OCI-LY1 (cell line): ENCODE measurements around the gene AMER3.

ENCODE experiments used
- H2AFZ ChIP-seq: fragments of 200-600 bp; sonication (generic), shearing (Covaris generic); 2 replicates; pipeline ENCODE4 v1.6.0; 2014; ENCODE audit warnings: antibody characterized with exemption, mild to moderate bottlenecking, low read length
- H3F3A ChIP-seq: fragments of 200-600 bp; sonication (generic), shearing (Covaris generic); 2 replicates; pipeline ENCODE4 v1.6.0; 2014; ENCODE audit warnings: mild to moderate bottlenecking, antibody characterized with exemption, low read length, moderate library complexity; ENCODE audit not compliant: insufficient read depth
- H3K27ac ChIP-seq: fragments of 200-600 bp; sonication (generic); 2 replicates; pipeline ENCODE4 v1.5.1; 2014; ENCODE audit warnings: low read length, mixed run types, mild to moderate bottlenecking, low read depth; ENCODE audit not compliant: poor library complexity, severe bottlenecking
- H3K27me3 ChIP-seq: fragments of 200-600 bp; sonication (generic); 2 replicates; pipeline ENCODE4 v1.6.0; 2014; ENCODE audit warnings: antibody characterized with exemption, mild to moderate bottlenecking, low read length, moderate library complexity; ENCODE audit not compliant: insufficient read depth
- H3K36me3 ChIP-seq: fragments of 200-600 bp; sonication (generic); 2 replicates; pipeline ENCODE4 v1.6.1; 2014; ENCODE audit warnings: mild to moderate bottlenecking, antibody characterized with exemption, low read length, moderate library complexity, mixed read lengths; ENCODE audit not compliant: insufficient read depth
- H3K4me1 ChIP-seq: fragments of 200-600 bp; sonication (generic); 2 replicates; pipeline ENCODE4 v1.5.1; 2014; ENCODE audit warnings: mild to moderate bottlenecking, low read length, moderate library complexity; ENCODE audit not compliant: insufficient read depth, severe bottlenecking
- H3K4me2 ChIP-seq: fragments of 200-600 bp; sonication (generic), shearing (Covaris generic); 2 replicates; pipeline ENCODE4 v1.6.1; 2014; ENCODE audit warnings: low read length
- H3K4me3 ChIP-seq: fragments of 200-600 bp; sonication (generic); 2 replicates; pipeline ENCODE4 v1.5.1; 2014; ENCODE audit warnings: low read length, low read depth, mild to moderate bottlenecking, mixed read lengths; ENCODE audit not compliant: poor library complexity, severe bottlenecking
- H3K79me2 ChIP-seq: fragments of 200-600 bp; shearing (Covaris generic); 2 replicates; pipeline ENCODE4 v1.6.1; 2016; ENCODE audit warnings: mixed run types, low read length, mixed read lengths; ENCODE audit not compliant: insufficient read depth
- H3K9ac ChIP-seq: fragments of 200-600 bp; sonication (generic), shearing (Covaris generic); 2 replicates; pipeline ENCODE4 v1.6.1; 2014; ENCODE audit warnings: mild to moderate bottlenecking, low read length, mixed read lengths
- H3K9me2 ChIP-seq: fragments of 200-600 bp; sonication (generic), shearing (Covaris generic); 2 replicates; pipeline ENCODE4 v1.6.1; 2014; ENCODE audit warnings: low read depth, mild to moderate bottlenecking, low read length, mixed read lengths
- H3K9me3 ChIP-seq: fragments of 200-600 bp; shearing (Covaris generic); 2 replicates; pipeline ENCODE4 v1.6.1; 2014; ENCODE audit warnings: low read length, mixed read lengths
- H4K20me1 ChIP-seq: fragments of 200-600 bp; sonication (generic), shearing (Covaris generic); 2 replicates; pipeline ENCODE4 v1.6.0; 2016; ENCODE audit warnings: mild to moderate bottlenecking, low read length; ENCODE audit not compliant: insufficient read depth
- CTCF ChIP-seq: fragments of 200-600 bp; sonication (generic), shearing (Covaris generic); IDR thresholded peaks from 2 replicates; pipeline ENCODE4 v1.5.1; 2017; ENCODE audit warnings: mild to moderate bottlenecking, antibody characterized with exemption, low read length, moderate library complexity, mixed read lengths
- EZH2 ChIP-seq: fragments of 200-600 bp; sonication (generic), shearing (Covaris generic); IDR thresholded peaks from 2 replicates; pipeline ENCODE4 v1.8.0; 2017; ENCODE audit warnings: borderline replicate concordance, mixed run types, mild to moderate bottlenecking, antibody characterized with exemption, low read length, moderate library complexity, mixed read lengths

The AMER3 gene

GRCh38 chr2:130808482-130809268 is 53.3 kb downstream of the AMER3 start:
- no peak for TF ChIP-seq CTCF
- no peak for TF ChIP-seq EZH2
- no peaks in the 10 kb centered on the region for H3F3A ChIP-seq
- no peaks in the 10 kb centered on the region for H3K79me2 ChIP-seq
- H4K20me1 ChIP-seq: no peaks in the 10 kb centered on the region
- H3K4me2 ChIP-seq: no peak overlapping the region
- no peaks in the 10 kb centered on the region for H3K36me3 ChIP-seq
- no peak overlapping the region for H3K4me3 ChIP-seq
- no peak overlapping the region for H3K27ac ChIP-seq
- no peaks in the 10 kb centered on the region for H3K4me1 ChIP-seq
- no peaks in the 10 kb centered on the region for H3K9me2 ChIP-seq
- H2AFZ ChIP-seq: no peak overlapping the region
- no peak overlapping the region for H3K9ac ChIP-seq
- H3K9me3 ChIP-seq: no peaks in the 10 kb centered on the region
- H3K27me3 ChIP-seq: no peaks in the 10 kb centered on the region

DNA sequence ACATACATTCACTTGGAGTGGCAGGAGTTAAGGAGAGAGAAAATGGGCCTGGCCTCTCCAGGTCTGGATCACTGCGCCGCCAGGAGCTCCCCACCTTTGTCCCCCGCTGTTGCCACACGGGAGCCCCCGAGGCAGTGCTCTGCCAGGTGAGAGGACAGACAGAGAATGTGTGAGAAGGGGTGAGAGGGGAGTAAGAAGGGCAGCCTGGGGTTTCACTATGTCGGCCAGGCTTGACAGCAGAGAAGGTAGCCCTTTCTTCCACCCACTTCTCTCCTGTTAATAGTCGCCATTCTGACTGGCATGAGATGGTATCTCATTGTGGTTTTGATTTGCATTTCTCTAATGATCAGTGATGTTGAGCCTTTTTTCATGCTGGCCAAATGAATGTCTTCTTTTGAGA is 55.1 kb downstream of the AMER3 start:
- H3K27ac ChIP-seq: no peak overlapping the region
- no peaks in the 10 kb centered on the region for H3K36me3 ChIP-seq
- H3K27me3 ChIP-seq: 0 out of 2 replicates have a peak, but pooled peaks cover under 1% of the 10 kb centered on the region
- H3K79me2 ChIP-seq: no peaks in the 10 kb centered on the region
- H3K9me2 ChIP-seq: no peaks in the 10 kb centered on the region
- H3K4me3 ChIP-seq: no peak overlapping the region
- H2AFZ ChIP-seq: no peak overlapping the region
- H3K4me2 ChIP-seq: no peak overlapping the region
- H3K9ac ChIP-seq: no peak overlapping the region
- no peaks in the 10 kb centered on the region for H3F3A ChIP-seq
- TF ChIP-seq CTCF (no peak), EZH2 (no peak)
- H3K4me1 ChIP-seq: no peaks in the 10 kb centered on the region
- no peaks in the 10 kb centered on the region for H4K20me1 ChIP-seq
- no peaks in the 10 kb centered on the region for H3K9me3 ChIP-seq

DNA sequence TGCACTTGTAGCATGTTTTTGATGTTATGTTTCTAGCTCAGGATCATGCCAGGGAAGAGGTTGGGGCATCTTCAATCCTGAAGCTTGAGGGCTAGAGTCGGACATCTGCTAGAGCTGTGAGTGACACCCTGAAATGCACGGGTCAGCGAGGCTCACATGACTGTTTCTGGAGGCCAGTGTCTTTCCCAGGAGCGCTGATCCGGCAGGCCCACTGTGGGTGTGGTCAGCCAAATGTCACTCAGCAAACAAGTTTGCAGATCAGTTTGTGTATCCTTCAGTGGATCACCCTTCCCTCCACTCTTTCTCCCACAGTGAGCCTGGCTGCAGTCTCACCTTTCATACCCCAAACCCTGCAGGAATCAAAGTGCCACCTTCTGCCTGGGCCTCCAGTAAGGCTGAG is 58.4 kb downstream of the AMER3 start:
- H4K20me1 ChIP-seq: no peaks in the 10 kb centered on the region
- no peak overlapping the region for H3K4me3 ChIP-seq
- H3K9me2 ChIP-seq: no peaks in the 10 kb centered on the region
- no peaks in the 10 kb centered on the region for H3K9me3 ChIP-seq
- H3K9ac ChIP-seq: no peak overlapping the region
- no peaks in the 10 kb centered on the region for H3F3A ChIP-seq
- H3K36me3 ChIP-seq: no peaks in the 10 kb centered on the region
- no peak overlapping the region for H2AFZ ChIP-seq
- no peaks in the 10 kb centered on the region for H3K4me1 ChIP-seq
- no peak overlapping the region for H3K4me2 ChIP-seq
- H3K27me3 ChIP-seq: 0 out of 2 replicates have a peak, but pooled peaks cover 6% of the 10 kb centered on the region
- TF ChIP-seq EZH2: no peak
- no peak for TF ChIP-seq CTCF
- H3K27ac ChIP-seq: no peak overlapping the region
- H3K79me2 ChIP-seq: no peaks in the 10 kb centered on the region
